Fibroblast of villous mesenchyme (primary cell): ENCODE measurements around the gene RBM34. TPM values are rescaled to one million over a fixed set of nuclear protein-coding genes. Genes with fewer than 3 reads are reported as not detected.

Experiments used
- DNase-seq: peaks from one replicate; pipeline ENCODE4 v3.0.0-alpha.2; 2010; ENCODE audit warnings: low read depth
- H3K4me3 ChIP-seq: 2 replicates; pipeline ENCODE4 v1.5.1; 2011; ENCODE audit warnings: low read depth, mild to moderate bottlenecking, low read length
- total RNA-seq: library from RNA; depleted of rRNA; stranded (reverse); fragments of >200 nt; gene quantifications from 2 replicates; pipeline ENCODE4 v1.2.3, GENCODE V29; 2012
- TF ChIP-seq, protein P1 (sequence below): IDR thresholded peaks from 2 replicates; pipeline ENCODE4 v1.5.1; 2012; ENCODE audit warnings: low read depth, mild to moderate bottlenecking, low read length; ENCODE audit not compliant: insufficient read depth

RBM34 gene
- total RNA-seq, 1 donor: 61.7 TPM

DNA sequence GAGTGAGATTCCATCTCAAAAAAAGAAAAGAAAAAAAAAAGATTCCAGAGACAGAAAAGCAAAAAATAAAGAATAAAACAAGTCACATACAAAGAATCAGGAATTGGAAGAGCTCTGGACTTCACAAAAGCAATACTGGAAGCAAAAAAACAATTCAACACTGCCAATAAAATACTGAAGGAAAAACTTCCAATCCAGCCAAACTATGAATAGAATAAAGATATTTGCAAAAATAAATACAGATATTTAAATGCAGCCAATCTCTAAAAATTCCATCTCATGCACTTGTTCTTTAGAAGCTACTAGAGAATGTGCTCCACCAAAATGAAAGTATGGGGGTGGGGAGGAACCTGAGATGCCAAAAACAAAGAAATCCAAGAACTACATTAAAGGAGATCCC lies 29.4 kb upstream of the RBM34 start:
- TF ChIP-seq, protein P1, sequence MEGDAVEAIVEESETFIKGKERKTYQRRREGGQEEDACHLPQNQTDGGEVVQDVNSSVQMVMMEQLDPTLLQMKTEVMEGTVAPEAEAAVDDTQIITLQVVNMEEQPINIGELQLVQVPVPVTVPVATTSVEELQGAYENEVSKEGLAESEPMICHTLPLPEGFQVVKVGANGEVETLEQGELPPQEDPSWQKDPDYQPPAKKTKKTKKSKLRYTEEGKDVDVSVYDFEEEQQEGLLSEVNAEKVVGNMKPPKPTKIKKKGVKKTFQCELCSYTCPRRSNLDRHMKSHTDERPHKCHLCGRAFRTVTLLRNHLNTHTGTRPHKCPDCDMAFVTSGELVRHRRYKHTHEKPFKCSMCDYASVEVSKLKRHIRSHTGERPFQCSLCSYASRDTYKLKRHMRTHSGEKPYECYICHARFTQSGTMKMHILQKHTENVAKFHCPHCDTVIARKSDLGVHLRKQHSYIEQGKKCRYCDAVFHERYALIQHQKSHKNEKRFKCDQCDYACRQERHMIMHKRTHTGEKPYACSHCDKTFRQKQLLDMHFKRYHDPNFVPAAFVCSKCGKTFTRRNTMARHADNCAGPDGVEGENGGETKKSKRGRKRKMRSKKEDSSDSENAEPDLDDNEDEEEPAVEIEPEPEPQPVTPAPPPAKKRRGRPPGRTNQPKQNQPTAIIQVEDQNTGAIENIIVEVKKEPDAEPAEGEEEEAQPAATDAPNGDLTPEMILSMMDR: no peak
- no peak for DNase-seq
- H3K4me3 ChIP-seq: no peak overlapping the region

DNA sequence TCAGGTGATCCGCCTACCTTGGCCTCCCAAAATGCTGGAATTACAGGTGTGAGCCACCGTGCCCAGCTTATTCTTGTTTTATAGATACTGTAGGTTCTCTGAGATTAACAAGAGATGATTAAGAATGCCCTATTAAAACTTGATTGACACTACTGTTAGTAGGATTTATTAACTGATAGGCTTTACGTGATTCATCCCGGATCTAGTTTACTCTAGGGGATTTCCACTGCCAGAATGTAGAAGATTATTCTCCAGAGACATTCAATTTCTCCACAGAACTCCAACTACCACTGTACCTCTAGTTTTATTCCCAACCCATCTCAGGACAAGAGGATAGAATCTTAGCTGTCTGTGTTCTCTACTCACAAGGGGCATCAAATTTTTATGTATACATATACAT lies 26.3 kb upstream of the RBM34 start:
- DNase-seq: no peak
- H3K4me3 ChIP-seq: no peak overlapping the region
- TF ChIP-seq, protein P1: no peak

DNA sequence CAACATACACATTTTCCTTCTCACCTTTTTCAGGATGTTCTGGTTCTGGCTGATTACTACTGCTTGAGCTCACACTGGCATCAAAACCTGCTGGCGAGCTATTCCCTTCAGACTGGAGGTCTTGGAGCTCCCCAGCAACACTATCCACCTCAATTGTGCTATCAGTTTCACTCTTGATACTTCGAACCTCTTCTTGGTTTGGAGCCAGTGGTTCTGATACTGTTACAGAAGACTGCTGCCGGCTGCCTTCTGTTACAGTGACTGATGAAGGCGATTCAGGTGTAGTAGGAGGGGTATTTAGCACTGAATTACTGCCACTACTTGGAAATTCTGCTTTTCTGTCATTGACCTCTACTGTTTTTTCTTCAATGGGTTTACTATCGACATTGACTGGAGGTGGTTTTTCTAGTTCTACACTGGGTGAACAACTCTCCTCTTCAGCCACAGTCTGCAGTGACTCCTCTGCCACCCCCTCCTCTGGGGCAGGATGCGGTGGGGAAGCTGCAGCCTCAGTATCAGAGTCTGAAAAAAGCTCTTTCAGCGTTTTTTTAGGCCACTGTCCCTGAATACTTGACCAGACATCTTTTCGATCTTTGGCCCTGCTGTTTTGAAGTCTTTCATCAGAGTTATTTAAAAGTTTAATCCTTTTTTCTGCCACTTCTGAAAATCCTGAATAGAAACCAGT lies 20.7 kb upstream of the RBM34 start:
- H3K4me3 ChIP-seq: no peak overlapping the region
- DNase-seq: no peak
- TF ChIP-seq, protein P1: no peak

DNA sequence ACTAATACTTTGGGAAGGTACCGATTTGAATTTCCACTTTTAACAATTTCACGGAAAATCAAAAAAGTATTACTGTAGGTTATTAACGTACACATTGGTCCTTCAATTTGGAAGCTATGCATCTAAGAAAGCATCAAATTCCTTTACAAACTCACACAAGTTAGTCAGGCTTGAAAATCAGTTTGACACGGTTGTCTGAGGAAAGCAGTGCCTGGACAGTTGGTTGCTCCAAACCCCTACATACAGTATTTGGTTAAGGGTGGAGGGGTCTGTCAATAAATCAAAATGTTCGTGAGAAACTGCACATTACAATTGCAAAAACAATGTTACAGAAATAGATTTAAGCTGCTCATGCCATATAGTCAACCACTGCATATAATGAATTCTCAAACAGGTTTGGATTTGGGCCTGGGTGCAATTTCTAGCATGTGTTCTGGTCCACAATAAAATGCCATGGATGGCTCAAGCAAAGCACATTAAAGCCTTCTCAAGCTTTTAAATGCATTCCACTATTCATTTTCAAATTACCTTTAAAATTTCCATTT lies 19.9 kb upstream of the RBM34 start:
- DNase-seq: no peak
- TF ChIP-seq, protein P1: no peak

DNA sequence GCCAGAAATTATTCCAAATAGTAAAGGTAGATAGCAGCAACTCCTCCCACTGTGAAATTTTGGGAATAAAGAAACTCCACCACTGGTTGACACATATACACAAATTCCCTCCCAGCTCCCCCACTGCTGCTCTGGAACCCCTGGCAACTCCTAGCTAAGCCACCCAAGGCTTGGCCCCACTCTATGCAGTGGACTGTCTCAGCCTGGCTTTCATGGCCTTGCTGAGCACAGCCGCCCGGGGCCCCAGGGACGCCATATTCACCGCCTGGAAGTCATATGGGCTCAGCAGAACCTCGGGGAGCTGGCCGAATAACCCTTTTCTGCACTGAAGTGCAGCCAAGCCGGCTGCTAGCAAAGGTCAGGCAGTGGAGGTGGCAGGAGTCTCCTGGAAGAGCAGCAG lies 15.4 kb upstream of the RBM34 start:
- no peak for DNase-seq

More for the DNA sequence above, 19.9 kb upstream of the RBM34 start:
- H3K4me3 ChIP-seq: no peak overlapping the region

DNA sequence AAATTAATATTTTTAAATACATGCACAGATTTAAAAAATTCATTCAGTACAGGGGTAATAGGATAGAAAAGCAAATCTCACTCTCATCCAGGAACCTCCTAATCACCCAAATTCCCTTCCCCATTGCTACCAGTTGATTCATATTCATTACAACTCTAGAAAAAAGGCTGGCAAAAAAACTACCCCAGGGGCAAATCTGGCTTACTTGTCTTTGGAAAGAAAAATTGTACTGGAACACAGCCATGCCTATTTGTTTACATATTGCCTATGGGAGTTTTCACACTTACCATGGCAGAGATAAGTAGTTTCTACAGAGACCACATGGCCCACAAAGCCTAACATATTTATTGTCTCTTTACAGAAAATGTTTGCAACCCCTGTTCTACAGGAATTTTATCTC lies 8.9 kb upstream of the RBM34 start:
- TF ChIP-seq, protein P1: no peak
- no peak for DNase-seq
- no peak overlapping the region for H3K4me3 ChIP-seq

More for the DNA sequence above, 15.4 kb upstream of the RBM34 start:
- H3K4me3 ChIP-seq: no peak overlapping the region
- TF ChIP-seq, protein P1: no peak
